Activated naive CD4-positive, alpha-beta T cell treated with anti-CD3 and anti-CD28 coated beads for 36 hours (primary cell): ENCODE results near the gene RNF111. TPM values are rescaled to one million over a fixed set of nuclear protein-coding genes. Genes with fewer than 3 reads are reported as not detected.
"Not testable (repeated sequence)": the region's sequence is repeated elsewhere in the genome, so short reads cannot be mapped to it uniquely, and the experiment has no call there.

Source experiments
- CTCF ChIA-PET: fragments of 350-600 bp; sonication (Branson Sonifier 250); formaldehyde crosslinking; loops from one replicate; lab custom pipeline; 2021; ENCODE audit warnings: antibody characterized with exemption; lab: Charles Lee
- DNase-seq: peaks from one replicate; pipeline ENCODE4 v3.0.0-alpha.2; 2020
- H3K27ac Mint-ChIP-seq: one replicate; pipeline ENCODE4 v1.8.0; 2021; ENCODE audit warnings: mild to moderate bottlenecking, mixed read lengths
- H3K27me3 Mint-ChIP-seq: one replicate; pipeline ENCODE4 v1.8.0; 2021; ENCODE audit warnings: low read depth, mixed read lengths
- H3K36me3 Mint-ChIP-seq: one replicate; pipeline ENCODE4 v1.8.0; 2021; ENCODE audit warnings: low read depth, mixed read lengths
- H3K4me1 Mint-ChIP-seq: one replicate; pipeline ENCODE4 v1.8.0; 2021; ENCODE audit warnings: low read depth, mixed read lengths
- H3K4me3 Mint-ChIP-seq: one replicate; pipeline ENCODE4 v1.8.0; 2021; ENCODE audit warnings: mild to moderate bottlenecking, moderate library complexity, mixed read lengths
- H3K9me3 Mint-ChIP-seq: one replicate; pipeline ENCODE4 v1.8.0; 2021; ENCODE audit warnings: mixed read lengths
- intact Hi-C: fragments of 100-400 bp; cut with micrococcal nuclease; formaldehyde crosslinking; loops from one replicate; pipeline ENCODE4 v1.15.1; 2023
- total RNA-seq, 2 experiments: library from RNA; stranded (reverse); gene quantifications; one replicate each; pipeline ENCODE4 v1.2.3, GENCODE V29; 2021

The RNF111 gene
- total RNA-seq, 2 experiments from 2014 or later = 17.8 to 19.8 TPM

DNA sequence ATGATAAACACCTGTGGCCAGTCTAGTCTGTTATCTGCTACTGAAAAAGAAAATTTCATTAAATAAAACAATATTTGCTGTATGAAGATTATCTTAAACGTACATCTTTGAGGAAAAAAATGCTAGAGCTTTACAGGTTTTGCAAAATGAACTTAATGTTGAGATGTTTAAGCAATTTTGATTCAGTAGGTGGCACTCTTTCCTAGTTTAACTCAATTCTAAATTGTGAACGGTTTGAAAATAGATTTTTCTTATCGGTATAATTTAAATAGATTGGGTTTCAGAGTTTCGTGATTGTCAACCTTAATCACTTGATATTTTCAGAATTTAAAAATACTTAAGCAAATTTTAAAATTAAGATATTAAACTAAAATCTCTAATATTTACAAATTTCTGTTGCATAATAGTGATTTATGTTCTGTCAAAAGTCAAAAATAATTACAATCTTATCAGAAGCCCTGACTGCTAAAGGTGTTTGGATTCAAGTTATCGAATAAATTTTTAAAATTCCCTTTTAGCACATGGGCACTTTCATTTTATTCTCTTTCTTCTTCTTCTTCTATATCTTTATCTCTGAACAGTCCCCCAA lies 7.0 kb upstream of the RNF111 start:
- DNase-seq = no peak
- intact Hi-C loops = loop anchor here (1.0 to 5.0 kb wide), 6 partner anchors 24 to 549 kb away; no protein-coding TSS in a partner anchor
- Mint-ChIP-seq H3K27ac (no peak overlapping the region), H3K9me3 (no peaks in the 10 kb centered on the region), H3K4me1 (peaks cover 33% of the 10 kb centered on the region), H3K4me3 (no peak overlapping the region), H3K27me3 (no peaks in the 10 kb centered on the region), H3K36me3 (no peaks in the 10 kb centered on the region)
- CTCF ChIA-PET = interaction anchor here (0.6 to 3.5 kb wide), 15 partner anchors 10 to 548 kb away, joined by 3 to 11 read pairs (median 4); no protein-coding TSS in a partner anchor

DNA sequence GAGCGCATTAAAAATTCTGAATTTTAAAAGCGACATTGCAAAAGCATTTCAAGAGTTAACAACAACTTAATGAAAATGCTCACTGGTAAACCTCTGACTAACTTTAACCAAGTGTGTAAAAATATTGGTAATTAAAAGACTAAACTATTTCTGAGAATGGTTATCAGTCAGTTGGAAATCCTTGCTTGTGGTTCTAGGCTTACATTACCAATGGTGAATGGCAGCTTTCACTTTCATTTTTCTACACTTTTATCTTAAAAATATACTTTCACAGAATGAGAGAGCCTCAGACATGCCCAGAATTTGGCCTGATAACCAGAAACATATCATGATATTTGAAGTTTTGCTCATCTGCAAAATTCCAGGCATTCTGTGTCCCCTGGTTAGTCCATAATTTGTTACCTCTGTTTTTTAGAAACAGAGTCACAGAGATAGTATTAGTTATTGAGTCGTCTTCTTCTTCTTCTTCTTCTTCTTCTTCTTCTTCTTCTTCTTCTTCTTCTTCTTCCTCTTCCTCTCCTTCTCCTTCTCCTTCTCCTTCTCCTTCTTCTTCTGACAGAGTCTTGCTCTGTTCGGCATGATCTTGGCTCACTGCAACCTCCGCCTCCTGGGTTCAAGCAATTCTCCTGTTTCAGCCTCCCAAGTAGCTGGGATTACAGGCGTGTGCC lies 5.5 kb upstream of the RNF111 start:
- H3K4me3 Mint-ChIP-seq = no peak overlapping the region
- no peak overlapping the region for H3K27ac Mint-ChIP-seq
- H3K9me3 Mint-ChIP-seq = no peaks in the 10 kb centered on the region
- no peaks in the 10 kb centered on the region for H3K36me3 Mint-ChIP-seq
- no peak for DNase-seq
- CTCF ChIA-PET = interaction anchor here (0.7 to 1.3 kb wide), 4 partner anchors 25 to 512 kb away, joined by 3 to 4 read pairs (median 4); no protein-coding TSS in a partner anchor
- no peaks in the 10 kb centered on the region for H3K27me3 Mint-ChIP-seq
- intact Hi-C loops = loop anchor here (2.0 to 5.0 kb wide), 3 partner anchors 25 to 370 kb away; no protein-coding TSS in a partner anchor
- H3K4me1 Mint-ChIP-seq = peaks cover 30% of the 10 kb centered on the region

DNA sequence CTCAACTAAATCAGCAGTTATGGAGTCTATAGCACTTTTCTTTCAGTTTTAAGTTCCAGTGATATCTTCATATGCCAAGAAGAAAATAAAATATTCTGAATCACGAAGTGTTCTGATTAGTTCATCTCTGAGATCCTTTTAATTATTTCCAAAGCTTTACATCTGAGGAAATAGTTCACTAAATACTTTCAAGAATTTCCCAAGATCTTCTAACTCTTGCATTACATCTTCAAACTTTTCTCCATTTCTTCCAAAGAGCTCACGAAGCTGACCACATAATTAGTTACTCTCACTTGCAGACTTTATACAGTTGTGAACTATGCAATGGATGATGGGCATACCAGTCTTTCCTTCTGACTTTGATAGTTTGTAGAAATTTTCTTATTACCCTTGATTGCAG lies 4.2 kb upstream of the RNF111 start:
- no peak overlapping the region for H3K27ac Mint-ChIP-seq
- peaks cover 33% of the 10 kb centered on the region for H3K4me1 Mint-ChIP-seq
- no peak for DNase-seq
- H3K4me3 Mint-ChIP-seq = no peak overlapping the region
- no peaks in the 10 kb centered on the region for H3K9me3 Mint-ChIP-seq
- CTCF ChIA-PET = interaction anchor here (0.7 to 0.8 kb wide), 3 partner anchors 152 to 545 kb away, joined by 3 to 4 read pairs (median 3); no protein-coding TSS in a partner anchor
- H3K27me3 Mint-ChIP-seq = no peaks in the 10 kb centered on the region
- no peaks in the 10 kb centered on the region for H3K36me3 Mint-ChIP-seq
- intact Hi-C loops = loop anchor here (5.0 kb wide), 1 partner anchor 369 kb away; no protein-coding TSS in a partner anchor

DNA sequence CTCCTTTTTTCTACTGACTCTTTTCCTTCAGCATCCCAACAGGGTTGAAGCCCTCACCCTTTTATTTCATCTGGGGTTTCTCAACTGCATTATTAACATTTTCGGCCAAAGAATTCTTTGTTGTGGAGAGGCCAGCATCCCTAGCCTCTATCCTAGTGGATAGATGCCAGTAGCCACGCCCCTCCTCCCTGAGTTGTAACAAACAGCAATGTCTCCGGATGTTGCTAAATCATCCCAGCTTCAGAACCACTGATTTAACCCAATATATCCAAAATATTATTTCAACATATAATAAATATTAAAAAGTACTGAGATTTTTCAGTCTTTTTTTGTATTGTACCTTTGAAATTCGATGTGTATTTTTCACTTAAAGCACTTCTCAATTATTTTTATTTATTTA lies 2.0 kb upstream of the RNF111 start:
- CTCF ChIA-PET = interaction anchor here (0.7 kb wide), 1 partner anchor 506 kb away, joined by 3 read pairs; no protein-coding TSS in a partner anchor
- Mint-ChIP-seq H3K4me3 (no peak overlapping the region), H3K27me3 (no peaks in the 10 kb centered on the region), H3K27ac (no peak overlapping the region), H3K36me3 (peaks cover 4% of the 10 kb centered on the region), H3K9me3 (no peaks in the 10 kb centered on the region), H3K4me1 (peaks cover 32% of the 10 kb centered on the region)
- no peak for DNase-seq
- intact Hi-C loops = loop anchor here (5.0 kb wide), 1 partner anchor 52 kb away; no protein-coding TSS in a partner anchor

DNA sequence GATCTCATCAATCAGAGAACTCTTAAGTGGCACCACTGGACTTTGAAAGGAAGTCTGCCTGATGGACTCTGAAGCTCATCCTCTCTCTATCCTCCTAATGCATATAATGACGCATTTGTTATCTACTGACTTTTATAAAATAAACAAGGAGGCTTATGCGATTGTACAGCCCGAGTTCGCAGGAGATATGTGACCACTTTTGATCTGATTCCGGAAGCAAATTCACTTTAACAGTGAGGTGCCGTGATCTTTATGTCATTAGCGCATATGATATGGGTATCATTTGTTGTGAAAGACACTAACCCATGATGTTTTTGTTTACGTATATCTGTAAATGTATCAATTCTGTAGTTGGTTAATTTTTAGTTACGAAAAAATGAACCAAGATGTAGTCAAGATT lies 427 bp upstream of the RNF111 start:
- peak overlapping the region; percentile 88 for H3K27ac Mint-ChIP-seq
- CTCF ChIA-PET = no interaction called here
- peak overlapping the region; percentile 93 for H3K4me3 Mint-ChIP-seq
- peaks cover 33% of the 10 kb centered on the region for H3K4me1 Mint-ChIP-seq
- H3K27me3 Mint-ChIP-seq = no peaks in the 10 kb centered on the region
- H3K36me3 Mint-ChIP-seq = peaks cover 6% of the 10 kb centered on the region
- no peaks in the 10 kb centered on the region for H3K9me3 Mint-ChIP-seq
- no peak for DNase-seq
- intact Hi-C loops = loop anchor here (1.0 to 5.0 kb wide), 5 partner anchors 8 to 670 kb away; partner anchors contain the start of genes CCNB2, GTF2A2 and SLTM

DNA sequence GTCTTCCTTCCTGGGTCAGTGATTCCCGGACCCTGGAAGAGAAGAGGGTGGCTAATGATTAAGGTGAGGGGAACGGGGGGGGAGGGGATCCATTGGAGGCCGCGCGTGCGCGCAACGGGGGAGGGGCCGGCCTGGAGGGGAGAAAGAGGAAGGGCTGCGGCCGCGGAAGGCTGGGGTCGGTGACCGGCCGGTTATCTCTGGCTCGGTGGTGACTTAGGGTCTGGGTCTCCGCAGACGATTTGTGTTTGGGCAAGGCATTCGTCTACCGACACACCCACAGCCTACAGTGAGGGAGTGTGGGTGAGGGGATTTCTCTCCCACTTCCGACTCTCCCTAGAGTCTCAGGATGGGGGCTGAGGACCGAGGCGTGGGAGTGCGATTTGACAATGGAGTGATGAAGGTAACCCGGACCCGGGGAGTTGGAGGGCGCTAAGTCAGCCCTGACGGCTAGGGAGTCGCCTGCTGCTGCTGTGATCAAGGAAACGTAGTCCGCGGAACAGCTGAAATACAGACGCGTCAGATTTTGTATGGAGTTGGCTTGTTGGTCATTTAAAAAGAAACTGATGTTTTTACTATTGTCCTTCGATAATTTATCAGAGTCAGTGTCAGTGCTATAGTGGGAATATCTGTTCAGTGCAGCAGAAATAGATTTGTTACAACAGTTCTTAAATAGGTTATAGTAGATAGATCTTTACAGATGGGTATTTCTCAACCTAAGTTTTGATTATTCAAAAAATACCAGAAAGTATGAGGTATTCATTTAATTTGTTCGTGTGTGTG lies 733 bp downstream of the RNF111 start:
- intact Hi-C loops = loop anchor here (5.0 kb wide), 1 partner anchor 49 kb away; no protein-coding TSS in a partner anchor
- CTCF ChIA-PET = no interaction called here
- peak overlapping the region; percentile 93 for H3K4me3 Mint-ChIP-seq
- H3K9me3 Mint-ChIP-seq = no peaks in the 10 kb centered on the region
- H3K4me1 Mint-ChIP-seq = peaks cover 31% of the 10 kb centered on the region
- peaks cover 9% of the 10 kb centered on the region for H3K36me3 Mint-ChIP-seq
- peak overlapping the region; percentile 88 for H3K27ac Mint-ChIP-seq
- peak; percentile 62 for DNase-seq
- H3K27me3 Mint-ChIP-seq = no peaks in the 10 kb centered on the region

DNA sequence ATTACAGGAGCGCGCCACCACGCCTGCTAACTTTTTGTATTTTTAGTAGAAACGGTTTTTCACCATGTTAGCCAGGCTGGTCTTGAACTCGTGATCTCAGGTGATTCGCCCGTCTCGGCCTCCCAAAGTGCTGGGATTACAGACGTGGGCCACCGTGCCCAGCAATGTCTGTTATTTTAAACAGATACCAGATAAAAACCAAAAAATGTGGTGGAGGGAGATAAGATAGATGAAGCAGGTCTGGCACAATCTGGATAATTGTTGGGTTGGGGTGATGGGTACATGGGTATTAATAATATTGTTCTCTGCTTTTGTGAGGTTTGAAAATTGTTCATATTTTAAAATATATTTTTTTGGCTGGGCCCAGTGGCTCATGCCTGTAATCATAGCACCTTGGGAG lies 4.7 kb downstream of the RNF111 start:
- H3K4me1 Mint-ChIP-seq = peaks cover 36% of the 10 kb centered on the region
- H3K27me3 Mint-ChIP-seq = no peaks in the 10 kb centered on the region
- H3K4me3 Mint-ChIP-seq = no peak overlapping the region
- no peak for DNase-seq
- no peak overlapping the region for H3K27ac Mint-ChIP-seq
- peaks cover 14% of the 10 kb centered on the region for H3K36me3 Mint-ChIP-seq
- H3K9me3 Mint-ChIP-seq = no peaks in the 10 kb centered on the region
- CTCF ChIA-PET = interaction anchor here (0.6 kb wide), 1 partner anchor 91 kb away, joined by 5 read pairs; no protein-coding TSS in a partner anchor
- intact Hi-C loops = no loop called here

DNA sequence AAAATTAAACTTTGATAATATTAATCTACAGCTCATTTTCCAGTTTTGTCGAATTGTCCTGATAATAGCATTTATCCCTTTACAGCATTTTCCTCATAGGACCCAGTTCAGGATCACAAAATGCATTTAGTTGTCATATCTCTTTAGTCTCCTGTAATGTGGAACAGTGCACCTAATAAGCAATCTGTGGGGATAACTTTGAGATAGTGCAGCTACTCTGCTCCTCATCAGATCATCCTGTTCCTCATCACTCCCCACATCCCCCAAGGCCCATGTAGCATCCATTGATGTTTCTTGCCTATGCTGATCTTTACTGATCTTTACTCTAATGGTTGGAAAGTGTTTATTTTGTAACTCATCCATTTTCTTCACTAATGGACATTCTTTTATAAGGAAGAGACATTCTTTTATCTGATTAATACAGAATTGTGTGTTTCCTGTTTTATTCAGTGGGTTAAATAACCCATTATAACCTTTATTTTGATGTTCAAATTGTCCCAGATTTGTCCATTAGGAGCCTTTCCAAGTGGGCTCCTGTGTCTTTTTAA lies 7.5 kb downstream of the RNF111 start:
- Mint-ChIP-seq H3K27ac (no peak overlapping the region), H3K27me3 (no peaks in the 10 kb centered on the region), H3K4me3 (no peak overlapping the region), H3K9me3 (no peaks in the 10 kb centered on the region), H3K36me3 (peaks cover 16% of the 10 kb centered on the region), H3K4me1 (peaks cover 43% of the 10 kb centered on the region)
- no peak for DNase-seq
- intact Hi-C loops = no loop called here
- CTCF ChIA-PET = interaction anchor here (0.7 kb wide), 1 partner anchor 34 kb away, joined by 3 read pairs; no protein-coding TSS in a partner anchor

DNA sequence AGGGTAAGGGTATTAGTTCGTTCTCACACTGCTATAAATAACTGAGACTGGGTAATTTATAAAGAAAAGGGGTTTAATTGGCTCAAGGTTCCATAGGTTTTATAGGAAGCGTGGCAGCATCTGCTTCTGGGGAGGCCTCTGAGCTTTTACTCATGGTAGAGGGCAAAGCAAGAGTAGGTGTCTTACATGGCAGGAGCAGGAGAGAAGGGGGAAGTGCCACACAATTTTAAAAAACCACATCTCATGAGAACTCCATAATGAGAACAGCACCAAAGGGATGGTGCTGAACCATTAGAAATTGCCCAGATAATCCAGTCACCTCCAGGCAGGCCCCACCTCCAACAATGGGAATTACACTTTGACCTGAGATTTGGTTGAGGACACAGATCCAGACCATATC lies 12.2 kb downstream of the RNF111 start:
- intact Hi-C loops = no loop called here
- H3K4me3 Mint-ChIP-seq = no peak overlapping the region
- H3K36me3 Mint-ChIP-seq = peaks cover 13% of the 10 kb centered on the region
- CTCF ChIA-PET = no interaction called here
- H3K27ac Mint-ChIP-seq = no peak overlapping the region
- DNase-seq = no peak
- H3K27me3 Mint-ChIP-seq = no peaks in the 10 kb centered on the region
- no peaks in the 10 kb centered on the region for H3K9me3 Mint-ChIP-seq
- peaks cover 44% of the 10 kb centered on the region for H3K4me1 Mint-ChIP-seq

DNA sequence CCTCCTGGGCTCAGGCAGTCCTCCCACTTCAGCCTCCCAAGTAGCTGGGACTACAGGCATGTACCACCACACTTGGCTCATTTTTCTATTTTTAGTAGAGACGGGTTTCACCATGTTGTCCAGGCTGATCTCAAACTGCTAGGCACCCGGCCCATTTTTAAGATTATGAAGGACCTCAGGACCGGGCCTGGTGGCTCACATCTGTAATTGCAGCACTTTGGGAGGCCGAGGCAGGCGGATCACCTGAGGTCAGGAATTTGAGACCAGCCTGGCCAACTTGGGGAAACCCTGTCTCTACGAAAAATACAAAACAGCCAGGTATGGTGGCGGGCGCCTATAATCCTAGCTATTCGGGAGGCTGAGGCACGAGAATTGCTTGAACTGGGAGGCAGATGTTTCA lies 12.8 kb downstream of the RNF111 start:
- intact Hi-C loops, H3K27me3 Mint-ChIP-seq, DNase-seq, H3K9me3 Mint-ChIP-seq, CTCF ChIA-PET, H3K27ac Mint-ChIP-seq, H3K4me3 Mint-ChIP-seq: not testable (repeated sequence)
- Mint-ChIP-seq H3K36me3 (peaks cover 13% of the 10 kb centered on the region), H3K4me1 (peaks cover 40% of the 10 kb centered on the region)

DNA sequence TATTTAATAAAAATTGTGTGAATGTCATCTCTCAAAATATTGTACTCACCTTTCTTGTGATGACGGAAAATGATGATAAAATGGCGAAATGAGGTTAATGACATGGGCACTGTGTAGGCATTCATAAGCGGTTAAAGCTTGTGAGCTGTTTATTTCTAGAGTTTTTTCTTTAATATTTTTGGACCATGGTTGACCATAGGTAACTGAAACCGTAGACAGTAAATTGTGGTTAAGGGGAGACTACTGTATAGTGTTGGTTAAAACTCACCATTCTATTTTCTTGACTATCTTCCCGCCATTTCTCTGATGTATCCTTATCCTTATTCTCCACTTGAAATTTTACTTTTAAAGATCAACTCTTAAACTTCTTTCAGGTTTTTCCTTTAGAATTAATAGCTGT lies 14.5 kb downstream of the RNF111 start:
- no peak overlapping the region for H3K27ac Mint-ChIP-seq
- no peaks in the 10 kb centered on the region for H3K27me3 Mint-ChIP-seq
- DNase-seq = no peak
- no peaks in the 10 kb centered on the region for H3K9me3 Mint-ChIP-seq
- H3K36me3 Mint-ChIP-seq = peaks cover 19% of the 10 kb centered on the region
- H3K4me1 Mint-ChIP-seq = peaks cover 42% of the 10 kb centered on the region
- intact Hi-C loops = no loop called here
- no peak overlapping the region for H3K4me3 Mint-ChIP-seq
- CTCF ChIA-PET = interaction anchor here (0.6 kb wide), 1 partner anchor 42 kb away, joined by 3 read pairs; no protein-coding TSS in a partner anchor
